ENCODE data around the gene MYBPC3.

MYBPC3 gene

GRCh38 chr11:47328449-47329390 is 23.8 kb downstream of the MYBPC3 start:
- H2BK15ac ChIP-seq (ENCODE audit: low read length): no peak overlapping the region
- no peaks in the 10 kb centered on the region for H3K27me3 ChIP-seq (ENCODE audit: control insufficient read depth in 3 of 3, insufficient read depth in 3 of 3, low read depth in 1 of 3, low read length in 3 of 3)
- WGBS, 2 donors (ENCODE audit: extremely low coverage in 2 of 2, insufficient read length in 2 of 2, insufficient replicate concordance in 1 of 2): no CpG with 5 or more reads among the region's 29 CpGs
- H3K27ac ChIP-seq (replicated peaks; ENCODE audit: low read length): no peak overlapping the region
- H4K8ac ChIP-seq (ENCODE audit: low read depth, low read length): no peak overlapping the region
- H3K79me1 ChIP-seq (ENCODE audit: low read depth, low read length): peaks cover 1% of the 10 kb centered on the region
- H2AK5ac ChIP-seq (ENCODE audit: low read depth, low read length): no peak overlapping the region
- H2BK120ac ChIP-seq (ENCODE audit: low read depth, low read length): no peak overlapping the region
- H3K14ac ChIP-seq (ENCODE audit: low read length): no peak overlapping the region
- H3K9ac ChIP-seq (ENCODE audit: low read depth, low read length, poor library complexity): no peak overlapping the region
- H3K23ac ChIP-seq (ENCODE audit: low read depth, low read length, poor library complexity): no peak overlapping the region
- H3K4me2 ChIP-seq (ENCODE audit: insufficient read depth, low read length, poor library complexity, severe bottlenecking): no peak overlapping the region
- H3K18ac ChIP-seq (ENCODE audit: low read length): no peak overlapping the region
- H3K4me3 ChIP-seq (ENCODE audit: low read length in 2 of 2): no peak overlapping the region
- no peak overlapping the region for H2BK12ac ChIP-seq (ENCODE audit: low read length)
- H3K9me3 ChIP-seq (replicated peaks in 1 of 2; ENCODE audit: control insufficient read depth in 2 of 2, insufficient read depth in 1 of 2, low read depth in 1 of 2, low read length in 2 of 2): no peaks in the 10 kb centered on the region
- no peak overlapping the region for H3K4ac ChIP-seq (ENCODE audit: low read length)
- no peak for DNase-seq (ENCODE audit: low spot score)
- H3K4me1 ChIP-seq (ENCODE audit: control insufficient read depth in 2 of 2, insufficient read depth in 1 of 2, low read depth in 1 of 2, low read length in 2 of 2): no peaks in the 10 kb centered on the region
- H2AFZ ChIP-seq (ENCODE audit: low read length): no peak overlapping the region
- no peak overlapping the region for H2BK5ac ChIP-seq (ENCODE audit: low read length)
- H3K36me3 ChIP-seq (replicated peaks in 1 of 2; ENCODE audit: control insufficient read depth in 2 of 2, insufficient read depth in 2 of 2, low read length in 2 of 2): peaks cover 20 to 40% of the 10 kb centered on the region in 2 donors
- H4K91ac ChIP-seq (ENCODE audit: low read depth, low read length, poor library complexity): no peak overlapping the region

- no peak overlapping the region for H2BK15ac ChIP-seq (ENCODE audit: low read length)
- no peaks in the 10 kb centered on the region for H3K9me3 ChIP-seq (replicated peaks in 1 of 2; ENCODE audit: control insufficient read depth in 2 of 2, insufficient read depth in 1 of 2, low read depth in 1 of 2, low read length in 2 of 2)
- H3K4me1 ChIP-seq (ENCODE audit: control insufficient read depth in 2 of 2, insufficient read depth in 1 of 2, low read depth in 1 of 2, low read length in 2 of 2): no peaks in the 10 kb centered on the region
- peaks cover 24 to 40% of the 10 kb centered on the region in 2 donors for H3K36me3 ChIP-seq (replicated peaks in 1 of 2; ENCODE audit: control insufficient read depth in 2 of 2, insufficient read depth in 2 of 2, low read length in 2 of 2)
- no peak overlapping the region for H3K4me2 ChIP-seq (ENCODE audit: insufficient read depth, low read length, poor library complexity, severe bottlenecking)
- no peak overlapping the region for H2BK12ac ChIP-seq (ENCODE audit: low read length)
- no peak overlapping the region for H3K4ac ChIP-seq (ENCODE audit: low read length)
- no peak overlapping the region for H2AFZ ChIP-seq (ENCODE audit: low read length)
- no peak overlapping the region for H3K18ac ChIP-seq (ENCODE audit: low read length)
- H4K8ac ChIP-seq (ENCODE audit: low read depth, low read length): no peak overlapping the region
- H3K79me1 ChIP-seq (ENCODE audit: low read depth, low read length): peaks cover 1% of the 10 kb centered on the region
- H2BK120ac ChIP-seq (ENCODE audit: low read depth, low read length): no peak overlapping the region
- H3K14ac ChIP-seq (ENCODE audit: low read length): no peak overlapping the region
- no peak overlapping the region for H3K23ac ChIP-seq (ENCODE audit: low read depth, low read length, poor library complexity)
- H4K91ac ChIP-seq (ENCODE audit: low read depth, low read length, poor library complexity): no peak overlapping the region
- H3K27ac ChIP-seq (replicated peaks; ENCODE audit: low read length): no peak overlapping the region
- H3K27me3 ChIP-seq (ENCODE audit: control insufficient read depth in 3 of 3, insufficient read depth in 3 of 3, low read depth in 1 of 3, low read length in 3 of 3): no peaks in the 10 kb centered on the region
- no peak overlapping the region for H3K9ac ChIP-seq (ENCODE audit: low read depth, low read length, poor library complexity)
- no peak for DNase-seq (ENCODE audit: low spot score)
- WGBS, 2 donors (ENCODE audit: extremely low coverage in 2 of 2, insufficient read length in 2 of 2, insufficient replicate concordance in 1 of 2): no CpG with 5 or more reads among the region's 5 CpGs
- H3K4me3 ChIP-seq (ENCODE audit: low read length in 2 of 2): no peak overlapping the region
- no peak overlapping the region for H2BK5ac ChIP-seq (ENCODE audit: low read length)
- H2AK5ac ChIP-seq (ENCODE audit: low read depth, low read length): no peak overlapping the region
Observed at GRCh38 chr11:47327949-47328348, 24.6 kb downstream of the MYBPC3 start.

DNA sequence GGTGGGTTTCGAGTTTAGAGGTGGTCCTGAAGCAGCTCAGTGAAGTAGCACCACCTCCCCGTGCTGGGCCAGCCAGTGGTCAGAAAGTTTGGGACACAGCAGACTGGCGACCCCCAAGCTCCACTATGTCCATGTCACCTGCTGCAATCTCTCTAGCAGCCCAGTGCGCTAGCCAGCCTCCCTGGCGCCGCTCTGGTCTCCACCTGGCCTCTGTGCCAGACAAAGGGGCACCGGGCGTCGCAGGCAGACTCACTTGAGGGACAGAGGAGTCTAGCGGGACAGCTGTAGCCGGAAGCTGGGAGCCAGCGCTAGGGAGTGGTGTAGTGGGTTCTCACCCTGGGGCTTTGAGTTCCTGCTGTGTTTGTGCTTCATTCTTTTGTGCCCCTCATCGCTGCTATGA is 25.5 kb downstream of the MYBPC3 start:
- H3K27me3 ChIP-seq (ENCODE audit: control insufficient read depth in 3 of 3, insufficient read depth in 3 of 3, low read depth in 1 of 3, low read length in 3 of 3): no peaks in the 10 kb centered on the region
- H2AFZ ChIP-seq (ENCODE audit: low read length): no peak overlapping the region
- no peak overlapping the region for H2BK15ac ChIP-seq (ENCODE audit: low read length)
- H3K14ac ChIP-seq (ENCODE audit: low read length): peak overlapping the region; percentile 98
- no peak overlapping the region for H4K91ac ChIP-seq (ENCODE audit: low read depth, low read length, poor library complexity)
- H2BK12ac ChIP-seq (ENCODE audit: low read length): no peak overlapping the region
- H3K9me3 ChIP-seq (replicated peaks in 1 of 2; ENCODE audit: control insufficient read depth in 2 of 2, insufficient read depth in 1 of 2, low read depth in 1 of 2, low read length in 2 of 2): no peaks in the 10 kb centered on the region
- H3K27ac ChIP-seq (replicated peaks; ENCODE audit: low read length): no peak overlapping the region
- H3K4me2 ChIP-seq (ENCODE audit: insufficient read depth, low read length, poor library complexity, severe bottlenecking): no peak overlapping the region
- H3K4me1 ChIP-seq (ENCODE audit: control insufficient read depth in 2 of 2, insufficient read depth in 1 of 2, low read depth in 1 of 2, low read length in 2 of 2): no peaks in the 10 kb centered on the region
- no peak overlapping the region for H2AK5ac ChIP-seq (ENCODE audit: low read depth, low read length)
- DNase-seq (ENCODE audit: low spot score): no peak
- H2BK120ac ChIP-seq (ENCODE audit: low read depth, low read length): no peak overlapping the region
- no peaks in the 10 kb centered on the region for H3K79me1 ChIP-seq (ENCODE audit: low read depth, low read length)
- peaks cover 24 to 46% of the 10 kb centered on the region in 2 donors for H3K36me3 ChIP-seq (replicated peaks in 1 of 2; ENCODE audit: control insufficient read depth in 2 of 2, insufficient read depth in 2 of 2, low read length in 2 of 2)
- peak overlapping the region; percentile 66 for H3K23ac ChIP-seq (ENCODE audit: low read depth, low read length, poor library complexity)
- no peak overlapping the region for H3K9ac ChIP-seq (ENCODE audit: low read depth, low read length, poor library complexity)
- H2BK5ac ChIP-seq (ENCODE audit: low read length): no peak overlapping the region
- no peak overlapping the region for H3K4me3 ChIP-seq (ENCODE audit: low read length in 2 of 2)
- no peak overlapping the region for H3K4ac ChIP-seq (ENCODE audit: low read length)
- H3K18ac ChIP-seq (ENCODE audit: low read length): no peak overlapping the region
- WGBS, 2 donors (ENCODE audit: extremely low coverage in 2 of 2, insufficient read length in 2 of 2, insufficient replicate concordance in 1 of 2): no CpG with 5 or more reads among the region's 13 CpGs
- H4K8ac ChIP-seq (ENCODE audit: low read depth, low read length): peak overlapping the region; percentile 54

GRCh38 chr11:47326198-47326597 is 26.3 kb downstream of the MYBPC3 start:
- Histone ChIP-seq H2BK5ac (ENCODE audit: low read length) (no peak overlapping the region), H3K9ac (ENCODE audit: low read depth, low read length, poor library complexity) (no peak overlapping the region), H2AK5ac (ENCODE audit: low read depth, low read length) (no peak overlapping the region), H3K18ac (ENCODE audit: low read length) (no peak overlapping the region), H4K91ac (ENCODE audit: low read depth, low read length, poor library complexity) (no peak overlapping the region), H3K27ac (replicated peaks; ENCODE audit: low read length) (no peak overlapping the region), H3K27me3 (ENCODE audit: control insufficient read depth in 3 of 3, insufficient read depth in 3 of 3, low read depth in 1 of 3, low read length in 3 of 3) (no peaks in the 10 kb centered on the region), H3K4me1 (ENCODE audit: control insufficient read depth in 2 of 2, insufficient read depth in 1 of 2, low read depth in 1 of 2, low read length in 2 of 2) (no peaks in the 10 kb centered on the region), H2BK15ac (ENCODE audit: low read length) (no peak overlapping the region), H3K23ac (ENCODE audit: low read depth, low read length, poor library complexity) (no peak overlapping the region), H3K4ac (ENCODE audit: low read length) (no peak overlapping the region), H3K79me1 (ENCODE audit: low read depth, low read length) (no peaks in the 10 kb centered on the region), H2BK120ac (ENCODE audit: low read depth, low read length) (no peak overlapping the region), H3K14ac (ENCODE audit: low read length) (no peak overlapping the region), H2BK12ac (ENCODE audit: low read length) (no peak overlapping the region), H3K36me3 (replicated peaks in 1 of 2; ENCODE audit: control insufficient read depth in 2 of 2, insufficient read depth in 2 of 2, low read length in 2 of 2) (peaks cover 24 to 53% of the 10 kb centered on the region in 2 donors), H4K8ac (ENCODE audit: low read depth, low read length) (no peak overlapping the region), H3K9me3 (replicated peaks in 1 of 2; ENCODE audit: control insufficient read depth in 2 of 2, insufficient read depth in 1 of 2, low read depth in 1 of 2, low read length in 2 of 2) (no peaks in the 10 kb centered on the region), H3K4me3 (ENCODE audit: low read length in 2 of 2) (no peak overlapping the region), H2AFZ (ENCODE audit: low read length) (no peak overlapping the region), H3K4me2 (ENCODE audit: insufficient read depth, low read length, poor library complexity, severe bottlenecking) (no peak overlapping the region)
- DNase-seq (ENCODE audit: low spot score): no peak
- no CpG with 5 or more reads among the region's 12 CpGs for WGBS, 2 donors (ENCODE audit: extremely low coverage in 2 of 2, insufficient read length in 2 of 2, insufficient replicate concordance in 1 of 2)

All from neuronal stem cell (in vitro differentiated cells).